ENCODE data around the gene SH3GL2.

GRCh38 chr9:17635115-17635890 lies 56.4 kb downstream of the SH3GL2 start:
- TF ChIP-seq, protein P1, sequence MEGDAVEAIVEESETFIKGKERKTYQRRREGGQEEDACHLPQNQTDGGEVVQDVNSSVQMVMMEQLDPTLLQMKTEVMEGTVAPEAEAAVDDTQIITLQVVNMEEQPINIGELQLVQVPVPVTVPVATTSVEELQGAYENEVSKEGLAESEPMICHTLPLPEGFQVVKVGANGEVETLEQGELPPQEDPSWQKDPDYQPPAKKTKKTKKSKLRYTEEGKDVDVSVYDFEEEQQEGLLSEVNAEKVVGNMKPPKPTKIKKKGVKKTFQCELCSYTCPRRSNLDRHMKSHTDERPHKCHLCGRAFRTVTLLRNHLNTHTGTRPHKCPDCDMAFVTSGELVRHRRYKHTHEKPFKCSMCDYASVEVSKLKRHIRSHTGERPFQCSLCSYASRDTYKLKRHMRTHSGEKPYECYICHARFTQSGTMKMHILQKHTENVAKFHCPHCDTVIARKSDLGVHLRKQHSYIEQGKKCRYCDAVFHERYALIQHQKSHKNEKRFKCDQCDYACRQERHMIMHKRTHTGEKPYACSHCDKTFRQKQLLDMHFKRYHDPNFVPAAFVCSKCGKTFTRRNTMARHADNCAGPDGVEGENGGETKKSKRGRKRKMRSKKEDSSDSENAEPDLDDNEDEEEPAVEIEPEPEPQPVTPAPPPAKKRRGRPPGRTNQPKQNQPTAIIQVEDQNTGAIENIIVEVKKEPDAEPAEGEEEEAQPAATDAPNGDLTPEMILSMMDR (IDR thresholded peaks at IDR 0.05; ENCODE audit: extremely low read depth in 1 of 2, insufficient read depth in 1 of 2, low read depth in 1 of 2, low read length in 2 of 2), result no peak
- TF ChIP-seq, protein P2, sequence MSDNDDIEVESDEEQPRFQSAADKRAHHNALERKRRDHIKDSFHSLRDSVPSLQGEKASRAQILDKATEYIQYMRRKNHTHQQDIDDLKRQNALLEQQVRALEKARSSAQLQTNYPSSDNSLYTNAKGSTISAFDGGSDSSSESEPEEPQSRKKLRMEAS (IDR thresholded peaks at IDR 0.05; ENCODE audit: insufficient read depth, insufficient read length), result no peak
- no peak for TF ChIP-seq POLR2A (IDR thresholded peaks at IDR 0.05; ENCODE audit: low read depth, low read length)
- no peak for TF ChIP-seq EZH2 (IDR thresholded peaks at IDR 0.05; ENCODE audit: borderline replicate concordance, low read depth, low read length, severe bottlenecking)
- TF ChIP-seq POLR2AphosphoS5 (IDR thresholded peaks at IDR 0.05; ENCODE audit: insufficient read depth, low read depth, low read length), result no peak
